NCI-H1694 (cell line): ENCODE data around the gene TUBE1.
A peak's percentile ranks its signal among the peaks of the same experiment; 100 is the strongest.
"Not testable (repeated sequence)": the region's sequence is repeated elsewhere in the genome, so short reads cannot be mapped to it uniquely, and the experiment has no call there.

Source experiments
- DNase-seq: peaks from one replicate; lab custom pipeline; 2025; lab: John Stamatoyannopoulos, UW

The TUBE1 gene

GRCh38 chr6:112087136-112087911 lies at the start of gene TUBE1, which contains the start of gene FAM229B:
TUBE1 (minus strand) TSS chr6:112087482; CDS start chr6:112087434, 48 bp downstream.
FAM229B (plus strand) TSS chr6:112087591; CDS start chr6:112099284, 11,693 bp downstream.
- peak; percentile 86 for DNase-seq

- no peak for DNase-seq
These were observed 43.6 kb upstream of the TUBE1 start for GRCh38 chr6:112130878-112131277.

GRCh38 chr6:112128208-112128607 lies 40.9 kb upstream of the TUBE1 start:
- no peak for DNase-seq

GRCh38 chr6:112123982-112124381 lies 36.7 kb upstream of the TUBE1 start:
- DNase-seq, result no peak

GRCh38 chr6:112122756-112123155 lies 35.5 kb upstream of the TUBE1 start:
- DNase-seq, result no peak

- no peak for DNase-seq
These were observed 30.8 kb upstream of the TUBE1 start for GRCh38 chr6:112118034-112118433.

- DNase-seq, result no peak
These were observed 30.3 kb upstream of the TUBE1 start for GRCh38 chr6:112117554-112117953.

GRCh38 chr6:112116221-112116620 lies 28.9 kb upstream of the TUBE1 start:
- DNase-seq, result no peak

GRCh38 chr6:112114577-112115223 lies 27.4 kb upstream of the TUBE1 start:
- DNase-seq, result no peak

- DNase-seq, result no peak
These were observed 26.6 kb upstream of the TUBE1 start for GRCh38 chr6:112113918-112114317.

- DNase-seq, result no peak
These were observed 26.1 kb upstream of the TUBE1 start for GRCh38 chr6:112113431-112113830.

GRCh38 chr6:112109262-112109661 lies 22.0 kb upstream of the TUBE1 start:
- no peak for DNase-seq

- no peak for DNase-seq
These were observed 19.3 kb upstream of the TUBE1 start for GRCh38 chr6:112106562-112106961.

GRCh38 chr6:112106026-112106425 lies 18.7 kb upstream of the TUBE1 start:
- DNase-seq, result not testable (repeated sequence)

- DNase-seq, result no peak
These were observed 13.3 kb upstream of the TUBE1 start for GRCh38 chr6:112100561-112100960.

GRCh38 chr6:112096901-112097300 lies 9.6 kb upstream of the TUBE1 start:
- DNase-seq, result no peak

GRCh38 chr6:112087916-112088315 lies 634 bp upstream of the TUBE1 start:
- DNase-seq, result no peak

- DNase-seq, result peak; percentile 25
These were observed 542 bp downstream of the TUBE1 start for GRCh38 chr6:112086744-112087135.

GRCh38 chr6:112085286-112086065 lies 1.8 kb downstream of the TUBE1 start:
- no peak for DNase-seq

GRCh38 chr6:112081569-112081968 lies 5.7 kb downstream of the TUBE1 start:
- no peak for DNase-seq

- DNase-seq, result no peak
These were observed 20.7 kb downstream of the TUBE1 start for GRCh38 chr6:112066606-112067005.

GRCh38 chr6:112065426-112065986 lies 21.8 kb downstream of the TUBE1 start:
- no peak for DNase-seq
